GM12864 (cell line): ENCODE data around the gene LMBR1L.
"Not testable (repeated sequence)": the region's sequence is repeated elsewhere in the genome, so short reads cannot be mapped to it uniquely, and the experiment has no call there.

ENCODE experiments used
- DNase-seq: peaks from one replicate; pipeline ENCODE4 v3.0.0-alpha.2; 2011; ENCODE audit warnings: low read depth
- H3K4me3 ChIP-seq: 2 replicates; pipeline ENCODE4 v1.5.1; 2011; ENCODE audit warnings: mild to moderate bottlenecking, low read depth, low read length, control low read depth
- TF ChIP-seq, protein P1 (sequence below): IDR thresholded peaks from 2 replicates; pipeline ENCODE4 v1.5.1; 2011; ENCODE audit warnings: low read depth, mild to moderate bottlenecking, moderate library complexity, low read length, control low read depth, inconsistent platforms; ENCODE audit errors: missing control alignments

LMBR1L gene

DNA sequence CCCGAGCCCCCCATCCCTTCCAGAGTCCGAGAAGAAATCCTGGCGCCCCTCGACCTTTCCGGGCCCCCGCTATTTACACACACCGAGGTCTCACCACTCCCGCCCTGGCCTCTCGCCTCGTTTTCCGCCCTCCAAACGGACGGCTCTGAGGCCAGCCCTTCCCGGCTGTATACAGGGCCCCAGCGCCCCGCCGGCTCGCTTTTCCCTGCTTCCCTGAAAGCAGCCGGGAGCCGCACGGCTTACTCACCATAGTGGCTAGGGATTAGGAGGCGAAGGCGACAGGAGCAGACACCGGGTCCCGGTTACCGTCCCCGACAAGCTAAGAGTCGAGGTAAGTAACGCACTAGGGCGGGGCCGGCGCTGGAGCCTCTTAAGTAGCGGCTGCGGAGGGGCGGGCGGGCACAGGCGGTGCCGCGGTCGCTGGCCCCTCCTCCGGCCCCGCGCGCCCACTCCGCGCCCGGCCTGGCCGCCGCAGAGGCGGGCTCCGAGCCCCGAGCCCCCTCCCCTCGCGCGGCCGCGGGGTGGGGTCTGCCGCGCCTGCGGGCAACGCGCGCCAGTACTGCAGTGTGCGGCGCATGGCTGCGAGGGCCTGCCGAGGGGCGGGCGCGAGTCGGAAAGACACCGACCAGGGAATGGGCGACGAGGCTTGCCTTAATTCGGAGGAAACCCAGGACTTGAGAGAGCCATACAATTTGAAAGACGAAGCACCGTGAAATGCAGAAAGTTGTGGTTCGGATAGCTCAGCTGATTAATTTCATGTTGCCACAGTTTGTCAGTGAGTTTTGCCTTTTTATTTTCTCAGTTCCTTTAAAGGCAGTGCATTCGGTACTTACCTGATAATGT is 20.6 kb upstream of the LMBR1L start, which contains the start of gene TUBA1B:
TUBA1B (minus strand) TSS at position 345 of the 843 bp plus-strand sequence; CDS start at position 250, 95 bp downstream.
- DNase-seq, result peak; percentile 61
- peak within 1 kb of the TSS; percentile 99 for H3K4me3 ChIP-seq
- TF ChIP-seq, protein P1, sequence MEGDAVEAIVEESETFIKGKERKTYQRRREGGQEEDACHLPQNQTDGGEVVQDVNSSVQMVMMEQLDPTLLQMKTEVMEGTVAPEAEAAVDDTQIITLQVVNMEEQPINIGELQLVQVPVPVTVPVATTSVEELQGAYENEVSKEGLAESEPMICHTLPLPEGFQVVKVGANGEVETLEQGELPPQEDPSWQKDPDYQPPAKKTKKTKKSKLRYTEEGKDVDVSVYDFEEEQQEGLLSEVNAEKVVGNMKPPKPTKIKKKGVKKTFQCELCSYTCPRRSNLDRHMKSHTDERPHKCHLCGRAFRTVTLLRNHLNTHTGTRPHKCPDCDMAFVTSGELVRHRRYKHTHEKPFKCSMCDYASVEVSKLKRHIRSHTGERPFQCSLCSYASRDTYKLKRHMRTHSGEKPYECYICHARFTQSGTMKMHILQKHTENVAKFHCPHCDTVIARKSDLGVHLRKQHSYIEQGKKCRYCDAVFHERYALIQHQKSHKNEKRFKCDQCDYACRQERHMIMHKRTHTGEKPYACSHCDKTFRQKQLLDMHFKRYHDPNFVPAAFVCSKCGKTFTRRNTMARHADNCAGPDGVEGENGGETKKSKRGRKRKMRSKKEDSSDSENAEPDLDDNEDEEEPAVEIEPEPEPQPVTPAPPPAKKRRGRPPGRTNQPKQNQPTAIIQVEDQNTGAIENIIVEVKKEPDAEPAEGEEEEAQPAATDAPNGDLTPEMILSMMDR, result no peak

DNA sequence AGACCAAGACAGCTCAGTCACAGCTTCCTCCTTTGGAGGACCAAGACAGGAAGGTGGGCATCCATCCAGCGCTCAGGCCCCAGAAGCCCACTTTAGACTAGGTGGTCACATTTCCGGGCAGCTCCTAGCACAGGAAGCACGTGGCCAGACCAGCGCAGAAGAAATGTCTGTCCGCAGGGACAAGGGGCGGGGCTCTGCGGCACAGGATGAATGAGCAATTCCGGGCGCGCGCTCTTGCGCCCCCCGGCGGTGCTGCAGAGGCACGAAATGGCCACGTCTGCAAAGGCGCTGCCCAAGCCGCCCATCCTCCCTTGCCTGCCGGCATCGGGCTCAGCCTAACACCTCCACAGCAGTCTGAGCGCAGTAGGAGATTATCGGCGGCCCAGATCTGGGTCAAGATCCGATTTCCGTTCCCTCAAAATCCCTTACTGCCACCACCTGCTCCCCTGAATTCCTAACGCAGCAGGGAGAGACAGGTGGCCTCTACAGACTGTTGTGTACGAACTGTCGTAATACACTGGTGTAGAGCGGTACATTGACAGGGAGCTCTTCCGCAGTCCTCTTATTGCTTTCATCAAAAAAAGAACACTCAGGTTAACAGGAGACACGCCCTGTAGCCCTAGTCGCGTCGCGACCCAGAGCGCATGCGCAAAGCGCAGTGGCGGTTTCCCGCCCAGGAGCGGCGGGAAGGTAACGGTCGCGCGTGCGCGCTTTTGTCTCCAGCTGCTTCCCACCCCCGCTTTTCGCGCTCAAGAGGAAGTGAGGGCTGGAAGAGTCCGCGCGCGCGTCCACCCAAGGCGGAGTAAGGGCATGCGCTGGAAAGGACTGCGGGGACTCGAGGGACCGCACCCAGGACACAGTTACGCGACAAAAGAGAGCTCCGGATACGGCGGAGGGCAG is 19.8 kb upstream of the LMBR1L start:
- TF ChIP-seq, protein P1, result peak; percentile 94
- DNase-seq, result peak; percentile 84

DNA sequence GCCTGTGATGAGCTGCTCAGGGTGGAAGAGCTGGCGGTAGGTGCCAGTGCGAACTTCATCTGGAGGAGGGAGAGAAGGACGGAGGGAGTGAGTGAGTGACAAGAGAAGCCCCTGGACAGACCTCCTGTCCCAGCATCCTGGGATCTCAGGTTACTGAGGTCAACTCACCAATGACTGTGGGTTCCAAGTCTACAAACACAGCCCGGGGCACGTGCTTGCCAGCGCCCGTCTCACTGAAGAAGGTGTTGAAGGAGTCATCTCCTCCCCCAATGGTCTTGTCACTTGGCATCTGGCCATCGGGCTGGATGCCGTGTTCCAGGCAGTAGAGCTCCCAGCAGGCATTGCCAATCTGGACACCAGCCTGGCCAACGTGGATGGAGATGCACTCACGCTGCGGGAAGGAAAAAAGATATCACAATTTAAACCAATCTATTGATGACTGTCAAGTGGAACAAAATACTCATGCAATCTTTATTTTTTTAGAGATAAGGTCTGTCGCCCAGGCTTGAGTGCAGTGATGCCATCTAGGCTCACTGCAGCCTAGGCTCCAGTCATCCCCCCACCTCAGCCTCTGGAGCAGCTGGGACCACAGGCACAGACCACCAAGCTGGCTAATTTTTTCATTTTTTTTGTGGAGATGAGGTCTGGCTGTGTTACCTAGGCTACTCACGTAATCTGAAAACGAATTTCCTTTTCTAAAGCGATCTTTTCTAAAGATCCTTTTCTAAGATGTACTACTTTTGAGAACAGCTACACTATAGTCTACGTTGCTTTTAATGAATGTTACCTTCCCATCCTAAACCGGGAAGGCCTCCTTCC is 18.9 kb upstream of the LMBR1L start:
- H3K4me3 ChIP-seq, result peak overlapping the region; percentile 99
- TF ChIP-seq, protein P1, result no peak
- no peak for DNase-seq

More for the DNA sequence above, 19.8 kb upstream of the LMBR1L start:
- H3K4me3 ChIP-seq, result peak overlapping the region; percentile 99

DNA sequence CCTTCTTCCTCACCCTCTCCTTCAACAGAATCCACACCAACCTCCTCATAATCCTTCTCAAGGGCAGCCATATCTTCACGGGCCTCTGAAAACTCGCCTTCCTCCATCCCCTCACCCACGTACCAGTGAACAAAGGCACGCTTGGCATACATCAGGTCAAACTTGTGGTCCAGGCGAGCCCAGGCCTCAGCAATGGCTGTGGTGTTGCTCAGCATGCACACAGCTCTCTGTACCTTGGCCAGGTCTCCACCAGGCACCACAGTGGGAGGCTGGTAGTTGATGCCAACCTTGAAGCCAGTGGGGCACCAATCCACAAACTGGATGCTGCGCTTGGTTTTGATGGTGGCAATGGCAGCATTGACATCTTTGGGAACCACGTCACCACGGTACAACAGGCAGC is 17.3 kb upstream of the LMBR1L start:
- H3K4me3 ChIP-seq, DNase-seq: not testable (repeated sequence)

DNA sequence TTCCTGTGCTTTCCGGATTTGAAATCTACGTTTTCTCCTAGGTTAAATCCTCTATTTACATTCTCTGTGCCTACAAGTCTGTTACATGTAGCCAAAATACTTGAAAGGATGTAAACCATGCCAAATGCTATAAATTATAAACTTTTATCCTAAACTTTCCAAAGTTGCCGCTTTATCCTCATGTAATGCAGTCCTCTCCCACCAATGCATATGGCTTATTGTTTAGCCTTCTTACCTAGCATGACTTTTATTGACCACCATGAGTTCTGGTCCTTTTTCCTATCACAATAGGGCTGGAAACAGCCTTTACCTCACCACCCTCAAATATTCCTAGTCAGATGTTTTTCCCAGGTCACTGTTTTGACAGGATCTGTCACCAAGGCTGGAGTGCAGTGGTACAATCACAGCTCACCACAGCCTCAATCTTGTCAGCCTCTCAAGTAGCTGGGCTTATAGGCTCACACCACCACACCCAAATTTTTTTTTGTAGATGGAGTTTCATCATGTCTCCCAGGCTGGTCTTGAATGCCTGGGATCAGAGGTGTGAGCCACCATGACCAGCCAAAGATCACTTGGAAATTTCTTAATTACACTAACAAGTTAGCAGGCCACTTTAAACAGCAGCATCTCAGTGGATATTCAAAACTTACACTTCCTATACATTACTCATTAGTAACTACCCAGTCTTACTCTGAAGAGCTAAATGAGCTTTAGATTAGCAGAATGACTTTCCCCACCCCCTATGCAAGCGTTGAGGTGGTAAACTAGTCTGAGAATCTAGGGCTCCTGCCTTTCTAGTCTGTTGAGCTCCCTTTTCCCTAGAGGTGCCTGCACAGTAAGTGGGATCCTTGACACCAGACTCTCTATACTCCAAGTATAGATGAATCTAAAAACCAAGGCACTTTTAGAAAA is 16.5 kb upstream of the LMBR1L start:
- no peak overlapping the region for H3K4me3 ChIP-seq
- DNase-seq, result no peak
- TF ChIP-seq, protein P1, result no peak

DNA sequence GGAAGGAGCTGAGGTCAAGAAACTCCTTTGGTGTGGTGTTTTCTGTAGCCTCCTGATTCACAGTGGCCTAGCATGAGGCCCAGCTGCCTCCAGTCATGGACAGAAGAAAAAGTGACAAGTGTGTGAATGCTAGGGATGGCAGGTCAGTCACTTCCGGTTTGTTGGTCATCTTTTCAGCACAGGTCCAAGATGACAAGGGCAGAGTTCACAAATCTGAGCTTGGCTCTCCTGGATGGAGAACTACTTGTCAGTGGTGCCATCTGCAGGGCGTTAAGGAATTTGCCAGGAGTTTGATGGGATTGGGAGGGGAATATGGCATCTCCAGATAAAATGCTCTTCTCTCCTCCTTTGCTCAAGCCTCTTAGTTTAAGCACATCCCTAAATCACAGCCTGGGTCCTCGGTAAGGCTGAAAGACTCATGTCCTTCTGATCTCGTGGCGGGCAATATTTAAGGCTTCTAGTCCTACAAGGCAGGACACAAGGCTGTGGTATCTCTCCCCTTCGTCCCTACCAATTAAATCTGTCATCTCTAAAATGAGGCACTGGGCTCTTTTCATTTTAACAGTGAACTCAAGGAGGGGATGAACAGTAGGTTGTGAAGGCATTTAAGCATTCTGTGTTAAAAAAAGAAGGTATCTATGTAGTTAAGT is 10.5 kb upstream of the LMBR1L start:
- DNase-seq, result no peak
- no peak overlapping the region for H3K4me3 ChIP-seq
- TF ChIP-seq, protein P1, result peak; percentile 26
